HG03575 (cell line): Measurements from ENCODE around the gene TIMM13.
"Not testable (repeated sequence)": the region's sequence is repeated elsewhere in the genome, so short reads cannot be mapped to it uniquely, and the experiment has no call there.

Source experiments
- ATAC-seq: cut with Tn5 transposase; IDR thresholded peaks from one replicate; pipeline ENCODE4 v1.9.1; 2021; ENCODE audit not compliant: unreplicated experiment, insufficient number of reproducible peaks, low FRiP score; ENCODE audit errors: extremely low read depth

Gene TIMM13

GRCh38 chr19:2427429-2428320 is at the start of gene TIMM13:
TIMM13 (minus strand) TSS chr19:2427586; CDS start chr19:2427533, 53 bp downstream.
- ATAC-seq = no peak

- no peak for ATAC-seq
Observed at GRCh38 chr19:2476451-2477140, 49.2 kb upstream of the TIMM13 start.

- ATAC-seq = no peak
Observed at GRCh38 chr19:2475702-2476450, 48.5 kb upstream of the TIMM13 start, which contains the start of gene GADD45B. GADD45B (plus strand) TSS chr19:2476127; CDS start chr19:2476359, 232 bp downstream.

GRCh38 chr19:2475018-2475701 is 47.8 kb upstream of the TIMM13 start:
- no peak for ATAC-seq

- ATAC-seq = no peak
Observed at GRCh38 chr19:2474232-2475017, 47.0 kb upstream of the TIMM13 start.

- not testable (repeated sequence) for ATAC-seq
Observed at GRCh38 chr19:2469915-2470200, 42.5 kb upstream of the TIMM13 start.

GRCh38 chr19:2469102-2469914 is 41.9 kb upstream of the TIMM13 start:
- no peak for ATAC-seq

- ATAC-seq = no peak
Observed at GRCh38 chr19:2468596-2468995, 41.2 kb upstream of the TIMM13 start.

- no peak for ATAC-seq
Observed at GRCh38 chr19:2464389-2464788, 37.0 kb upstream of the TIMM13 start.

GRCh38 chr19:2463694-2464093 is 36.3 kb upstream of the TIMM13 start:
- not testable (repeated sequence) for ATAC-seq

GRCh38 chr19:2462635-2463421 is 35.4 kb upstream of the TIMM13 start:
- no peak for ATAC-seq

GRCh38 chr19:2461751-2462634 is 34.6 kb upstream of the TIMM13 start:
- no peak for ATAC-seq

- ATAC-seq = no peak
Observed at GRCh38 chr19:2460245-2460644, 32.9 kb upstream of the TIMM13 start.

GRCh38 chr19:2458776-2459175 is 31.4 kb upstream of the TIMM13 start:
- ATAC-seq = not testable (repeated sequence)

GRCh38 chr19:2458054-2458453 is 30.7 kb upstream of the TIMM13 start:
- ATAC-seq = no peak
